Stomach (tissue), 9 donors: ENCODE results near the gene AMER3. TPM values are rescaled to one million over a fixed set of nuclear protein-coding genes. Genes with fewer than 3 reads are reported as not detected.

ENCODE experiments used
- DNase-seq, 2 donors: peaks; one replicate each; pipeline versions ENCODE4 v3.0.0 to v3.0.0-alpha.2; 2013 to 2019
- H3K27ac ChIP-seq, 5 donors: fragments of 200-600 bp in 4 of 5; sonication (generic) in 4 of 5; one replicate each; pipeline ENCODE4 v1.5.1; 2013 to 2019; ENCODE audit warnings: mild to moderate bottlenecking in 1 of 5, moderate library complexity in 1 of 5
- H3K27me3 ChIP-seq, 3 donors: fragments of 200-600 bp; sonication (generic); one replicate each; pipeline ENCODE4 v1.5.1; 2017 to 2019; ENCODE audit warnings: mixed run types in 1 of 3
- H3K36me3 ChIP-seq, 4 donors: fragments of 200-600 bp; sonication (generic); 1 replicate in 3 of 4; 2 replicates in 1 of 4; pipeline ENCODE4 v1.5.1; 2016 to 2019
- H3K4me1 ChIP-seq, 4 donors: fragments of 200-600 bp; sonication (generic); one replicate each; pipeline ENCODE4 v1.5.1; 2016 to 2019
- H3K4me3 ChIP-seq, 4 donors: fragments of 200-600 bp; sonication (generic) in 3 of 4; one replicate each; pipeline ENCODE4 v1.5.1; 2016 to 2019; ENCODE audit warnings: mild to moderate bottlenecking in 1 of 4
- H3K9me3 ChIP-seq, 4 donors: fragments of 200-600 bp; sonication (generic); one replicate each; pipeline ENCODE4 v1.5.1; 2016 to 2019
- CTCF ChIP-seq, 7 experiments: fragments of 450-650 bp in 4 of 7; fragments of 200-600 bp in 3 of 7; sonication (generic) in 3 of 7; IDR thresholded peaks; one replicate each; pipeline ENCODE4 v1.5.1; 2016 to 2019; ENCODE audit warnings: antibody characterized with exemption in 7 of 7, control low read depth in 2 of 7, mild to moderate bottlenecking in 1 of 7
- EP300 ChIP-seq: sonication (generic); formaldehyde crosslinking; IDR thresholded peaks from one replicate; pipeline ENCODE4 v1.6.1; 2017; ENCODE audit warnings: antibody characterized with exemption
- POLR2A ChIP-seq, 4 donors: fragments of 450-650 bp; IDR thresholded peaks; one replicate each; pipeline ENCODE4 v1.6.1; 2016; ENCODE audit warnings: antibody characterized with exemption in 4 of 4, control low read depth in 2 of 4, mild to moderate bottlenecking in 1 of 4, moderate library complexity in 1 of 4
- POLR2AphosphoS5 ChIP-seq, 3 donors: sonication (generic); formaldehyde crosslinking; IDR thresholded peaks; one replicate each; pipeline ENCODE4 v1.6.1; 2016; ENCODE audit warnings: antibody characterized with exemption in 3 of 3
- WGBS, 5 donors: extraction: QIAGEN DNeasy Blood & Tissue Kit in 3 of 5; methylation state at CpG; one replicate each; pipeline versions ENCODE4 v1.1.5 to v1.1.7; 2013 to 2018; 5-methylcytosine and 5-hydroxymethylcytosine counted together
- intact Hi-C: fragments of 100-400 bp; cut with DNase I; formaldehyde crosslinking; loops from one replicate; pipeline ENCODE4 v1.15.1; 2023; ENCODE audit warnings: low total_unique reads
- polyA plus RNA-seq, 3 donors: library from polyadenylated mRNA; stranded (reverse); fragments of 200-250 nt; gene quantifications; one replicate each; pipeline ENCODE4 v1.2.3, GENCODE V29; 2013
- total RNA-seq, 5 donors: library from RNA; depleted of rRNA; stranded (reverse); fragments of >200 nt; gene quantifications; one replicate each; pipeline versions ENCODE4 v1.1.0 to v1.2.3, GENCODE V29; 2014 to 2016
- donor health status: healthy with polysubstance abuse.
- donor health status: Bipolar disorder and iron deficiency.
- donor health status: healthy.

AMER3 gene
- total and polyA plus RNA-seq, 8 donors, result 0.08 to 0.61 (median 0.50) TPM; not detected in 2

GRCh38 chr2:130762031-130762909, 6.9 kb downstream of the AMER3 start:
- no peaks in the 10 kb centered on the region for H3K9me3 ChIP-seq
- H3K27ac ChIP-seq, result no peak overlapping the region
- H3K4me1 ChIP-seq, result no peaks in the 10 kb centered on the region
- WGBS, 5 donors, result 77 to 82% (median 81%) methylated on average over 18 to 37 of the region's 37 CpGs
- DNase-seq, result no peak
- H3K4me3 ChIP-seq, result no peak overlapping the region
- no peak for TF ChIP-seq EP300
- no peak for TF ChIP-seq CTCF (IDR thresholded peaks at IDR 0.05)
- no peak for TF ChIP-seq POLR2AphosphoS5 (IDR thresholded peaks at IDR 0.05)
- TF ChIP-seq POLR2A (IDR thresholded peaks at IDR 0.05), result no peak
- no peaks in the 10 kb centered on the region for H3K36me3 ChIP-seq
- H3K27me3 ChIP-seq, result peaks cover 0 to 66% (median 15%) of the 10 kb centered on the region in 3 donors
- intact Hi-C loops, result no loop called here

- 80 to 82% (median 81%) methylated on average over 17 to 22 of the region's 22 CpGs for WGBS, 5 donors
- no peak overlapping the region for H3K4me3 ChIP-seq
- H3K4me1 ChIP-seq, result no peaks in the 10 kb centered on the region
- H3K36me3 ChIP-seq, result no peaks in the 10 kb centered on the region
- peaks cover 0 to 66% (median 10%) of the 10 kb centered on the region in 3 donors for H3K27me3 ChIP-seq
- TF ChIP-seq EP300, result no peak
- TF ChIP-seq POLR2A (IDR thresholded peaks at IDR 0.05), result no peak
- TF ChIP-seq CTCF (IDR thresholded peaks at IDR 0.05), result no peak
- no peak for TF ChIP-seq POLR2AphosphoS5 (IDR thresholded peaks at IDR 0.05)
- H3K9me3 ChIP-seq, result no peaks in the 10 kb centered on the region
- no peak overlapping the region for H3K27ac ChIP-seq
- intact Hi-C loops, result no loop called here
- no peak for DNase-seq
Observed at GRCh38 chr2:130762910-130763385, 7.6 kb downstream of the AMER3 start.

GRCh38 chr2:130763405-130763804, 8.1 kb downstream of the AMER3 start:
- WGBS, 5 donors, result 72 to 86% (median 83%) methylated on average over 1 to 12 of the region's 12 CpGs
- H3K27ac ChIP-seq, result no peak overlapping the region
- no peaks in the 10 kb centered on the region for H3K9me3 ChIP-seq
- H3K27me3 ChIP-seq, result peaks cover 0 to 66% (median 9%) of the 10 kb centered on the region in 3 donors
- no peak overlapping the region for H3K4me3 ChIP-seq
- DNase-seq, result no peak
- no peaks in the 10 kb centered on the region for H3K36me3 ChIP-seq
- TF ChIP-seq POLR2AphosphoS5 (IDR thresholded peaks at IDR 0.05), result no peak
- TF ChIP-seq EP300, result no peak
- TF ChIP-seq POLR2A (IDR thresholded peaks at IDR 0.05), result no peak
- TF ChIP-seq CTCF (IDR thresholded peaks at IDR 0.05), result no peak
- H3K4me1 ChIP-seq, result no peaks in the 10 kb centered on the region
- intact Hi-C loops, result no loop called here

GRCh38 chr2:130764035-130764820, 8.9 kb downstream of the AMER3 start:
- intact Hi-C loops, result no loop called here
- WGBS, 5 donors, result 82 to 89% (median 85%) methylated on average over 5 to 15 of the region's 15 CpGs

More at GRCh38 chr2:130764035-130764820, 8.9 kb downstream of the AMER3 start:
- TF ChIP-seq POLR2AphosphoS5 (IDR thresholded peaks at IDR 0.05) (no peak), POLR2A (IDR thresholded peaks at IDR 0.05) (no peak), EP300 (no peak), CTCF (IDR thresholded peaks at IDR 0.05) (no peak)
- no peak for DNase-seq
- peaks cover 0 to 66% (median 9%) of the 10 kb centered on the region in 3 donors for H3K27me3 ChIP-seq
- no peaks in the 10 kb centered on the region for H3K9me3 ChIP-seq
- H3K36me3 ChIP-seq, result no peaks in the 10 kb centered on the region
- no peaks in the 10 kb centered on the region for H3K4me1 ChIP-seq
- no peak overlapping the region for H3K27ac ChIP-seq
- no peak overlapping the region for H3K4me3 ChIP-seq
